ENCODE results near the gene NME7.

The NME7 gene

DNA sequence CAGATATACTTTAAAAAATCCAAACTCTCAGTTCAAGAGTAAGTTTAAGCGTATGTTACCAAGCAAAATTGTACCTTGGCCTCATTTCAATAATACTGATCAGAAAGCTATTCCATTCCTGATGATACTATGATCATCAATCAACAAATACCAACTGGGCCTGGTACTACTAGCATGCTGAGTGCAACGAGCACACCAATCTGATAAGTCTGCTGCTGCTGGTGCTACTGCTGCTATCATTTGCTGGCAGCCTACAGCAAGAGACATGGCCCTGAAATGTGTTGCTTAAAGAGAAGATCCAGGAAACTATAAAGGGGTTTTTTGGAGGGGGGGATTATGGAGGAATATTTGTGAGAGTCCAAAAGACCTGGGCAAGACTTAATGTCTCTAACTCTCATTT lies 39.7 kb downstream of the NME7 start:
- Histone ChIP-seq H3K36me3 (no peaks in the 10 kb centered on the region), H3K9me3 (peaks cover 18% of the 10 kb centered on the region), H4K20me1 (no peaks in the 10 kb centered on the region), H3K9ac (no peak overlapping the region), H3K27ac (no peak overlapping the region), H3K4me3 (no peak overlapping the region), H3K4me2 (no peak overlapping the region), H3K27me3 (no peaks in the 10 kb centered on the region), H3K4me1 (0 out of 2 replicates have a peak, but pooled peaks cover 3% of the 10 kb centered on the region)
- no peak for TF ChIP-seq Cebpa-rat (IDR thresholded peaks at IDR 0.05)

GRCh38 chr1:169326956-169327268 lies 40.7 kb downstream of the NME7 start:
- Histone ChIP-seq H3K9ac (no peak overlapping the region), H3K36me3 (no peaks in the 10 kb centered on the region), H3K4me3 (no peak overlapping the region), H3K9me3 (peaks cover 13% of the 10 kb centered on the region), H3K4me2 (no peak overlapping the region), H3K27ac (no peak overlapping the region), H4K20me1 (no peaks in the 10 kb centered on the region), H3K27me3 (no peaks in the 10 kb centered on the region), H3K4me1 (0 out of 2 replicates have a peak, but pooled peaks cover 3% of the 10 kb centered on the region)
- TF ChIP-seq Cebpa-rat (IDR thresholded peaks at IDR 0.05): no peak

GRCh38 chr1:169326261-169326955 lies 41.2 kb downstream of the NME7 start:
- Histone ChIP-seq H3K27me3 (no peaks in the 10 kb centered on the region), H3K27ac (no peak overlapping the region), H3K9ac (no peak overlapping the region), H4K20me1 (no peaks in the 10 kb centered on the region), H3K4me3 (no peak overlapping the region), H3K36me3 (no peaks in the 10 kb centered on the region), H3K9me3 (peaks cover 13% of the 10 kb centered on the region), H3K4me1 (0 out of 2 replicates have a peak, but pooled peaks cover 3% of the 10 kb centered on the region), H3K4me2 (no peak overlapping the region)
- TF ChIP-seq Cebpa-rat (IDR thresholded peaks at IDR 0.05): no peak

GRCh38 chr1:169325117-169325516 lies 42.5 kb downstream of the NME7 start:
- Histone ChIP-seq H3K9me3 (peaks cover 7% of the 10 kb centered on the region), H3K4me2 (no peak overlapping the region)

GRCh38 chr1:169322138-169322537 lies 45.5 kb downstream of the NME7 start:
- Histone ChIP-seq H3K27ac (no peak overlapping the region), H3K4me3 (no peak overlapping the region), H4K20me1 (no peaks in the 10 kb centered on the region), H3K36me3 (no peaks in the 10 kb centered on the region), H3K4me2 (no peak overlapping the region), H3K9ac (no peak overlapping the region), H3K27me3 (no peaks in the 10 kb centered on the region), H3K4me1 (0 out of 2 replicates have a peak, but pooled peaks cover 3% of the 10 kb centered on the region), H3K9me3 (no peaks in the 10 kb centered on the region)
- no peak for TF ChIP-seq Cebpa-rat (IDR thresholded peaks at IDR 0.05)

More at GRCh38 chr1:169325117-169325516, 42.5 kb downstream of the NME7 start:
- no peaks in the 10 kb centered on the region for H3K36me3 ChIP-seq
- H3K9ac ChIP-seq: no peak overlapping the region
- H3K4me1 ChIP-seq: 0 out of 2 replicates have a peak, but pooled peaks cover 3% of the 10 kb centered on the region
- no peaks in the 10 kb centered on the region for H3K27me3 ChIP-seq
- no peak overlapping the region for H3K4me3 ChIP-seq
- no peak for TF ChIP-seq Cebpa-rat (IDR thresholded peaks at IDR 0.05)
- H4K20me1 ChIP-seq: no peaks in the 10 kb centered on the region
- no peak overlapping the region for H3K27ac ChIP-seq

- no peak for TF ChIP-seq Cebpa-rat (IDR thresholded peaks at IDR 0.05)
- Histone ChIP-seq H3K4me2 (no peak overlapping the region), H3K36me3 (no peaks in the 10 kb centered on the region), H4K20me1 (no peaks in the 10 kb centered on the region), H3K4me1 (0 out of 2 replicates have a peak, but pooled peaks cover under 1% of the 10 kb centered on the region), H3K27me3 (no peaks in the 10 kb centered on the region), H3K9me3 (no peaks in the 10 kb centered on the region), H3K9ac (no peak overlapping the region), H3K4me3 (no peak overlapping the region), H3K27ac (no peak overlapping the region)
These were observed 46.1 kb downstream of the NME7 start for GRCh38 chr1:169321539-169321938.

DNA sequence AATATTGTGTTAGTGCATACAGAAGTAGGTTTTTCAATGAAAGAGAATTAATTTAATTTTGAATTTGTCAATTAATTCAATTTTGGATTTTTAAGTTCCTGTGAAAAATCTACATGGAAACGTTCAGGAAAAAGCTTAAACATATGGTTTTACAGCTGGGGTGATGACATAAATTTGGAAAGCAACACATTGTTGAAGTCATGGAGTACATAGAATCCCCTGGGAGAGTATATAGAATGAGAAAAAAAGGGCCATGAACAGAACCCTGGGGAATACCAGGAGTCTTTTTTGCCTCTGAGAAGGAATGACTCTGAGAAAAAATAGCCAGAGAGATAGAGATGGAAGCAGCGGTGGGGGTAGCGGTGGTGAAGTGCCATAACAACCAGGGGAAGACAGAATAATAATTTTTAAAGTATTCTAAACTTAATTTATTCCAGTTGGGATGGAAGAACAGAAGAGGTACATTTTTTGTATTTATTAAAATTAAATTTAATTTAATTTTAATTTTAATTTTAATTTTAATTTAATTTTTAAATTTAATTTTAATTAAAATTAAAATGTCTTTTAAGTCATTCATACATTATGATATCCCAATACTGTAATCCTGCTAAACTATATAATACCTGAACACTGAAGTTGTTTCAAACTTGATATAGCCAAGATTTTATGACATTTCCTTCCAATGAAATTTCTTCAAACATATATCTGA lies 48.9 kb downstream of the NME7 start:
- no peaks in the 10 kb centered on the region for H3K9me3 ChIP-seq
- no peak overlapping the region for H3K4me3 ChIP-seq
- H3K27me3 ChIP-seq: no peaks in the 10 kb centered on the region
- H4K20me1 ChIP-seq: no peaks in the 10 kb centered on the region
- H3K27ac ChIP-seq: no peak overlapping the region
- H3K4me2 ChIP-seq: no peak overlapping the region
- no peak for TF ChIP-seq Cebpa-rat (IDR thresholded peaks at IDR 0.05)
- H3K36me3 ChIP-seq: no peaks in the 10 kb centered on the region
- no peak overlapping the region for H3K9ac ChIP-seq
- H3K4me1 ChIP-seq: no peaks in the 10 kb centered on the region

GRCh38 chr1:169316556-169316955 lies 51.0 kb downstream of the NME7 start:
- H3K4me1 ChIP-seq: no peaks in the 10 kb centered on the region
- H4K20me1 ChIP-seq: no peaks in the 10 kb centered on the region
- H3K27me3 ChIP-seq: no peaks in the 10 kb centered on the region
- no peak overlapping the region for H3K4me3 ChIP-seq
- H3K4me2 ChIP-seq: no peak overlapping the region
- no peak for TF ChIP-seq Cebpa-rat (IDR thresholded peaks at IDR 0.05)
- H3K27ac ChIP-seq: no peak overlapping the region
- H3K9ac ChIP-seq: no peak overlapping the region
- H3K9me3 ChIP-seq: no peaks in the 10 kb centered on the region
- H3K36me3 ChIP-seq: no peaks in the 10 kb centered on the region

DNA sequence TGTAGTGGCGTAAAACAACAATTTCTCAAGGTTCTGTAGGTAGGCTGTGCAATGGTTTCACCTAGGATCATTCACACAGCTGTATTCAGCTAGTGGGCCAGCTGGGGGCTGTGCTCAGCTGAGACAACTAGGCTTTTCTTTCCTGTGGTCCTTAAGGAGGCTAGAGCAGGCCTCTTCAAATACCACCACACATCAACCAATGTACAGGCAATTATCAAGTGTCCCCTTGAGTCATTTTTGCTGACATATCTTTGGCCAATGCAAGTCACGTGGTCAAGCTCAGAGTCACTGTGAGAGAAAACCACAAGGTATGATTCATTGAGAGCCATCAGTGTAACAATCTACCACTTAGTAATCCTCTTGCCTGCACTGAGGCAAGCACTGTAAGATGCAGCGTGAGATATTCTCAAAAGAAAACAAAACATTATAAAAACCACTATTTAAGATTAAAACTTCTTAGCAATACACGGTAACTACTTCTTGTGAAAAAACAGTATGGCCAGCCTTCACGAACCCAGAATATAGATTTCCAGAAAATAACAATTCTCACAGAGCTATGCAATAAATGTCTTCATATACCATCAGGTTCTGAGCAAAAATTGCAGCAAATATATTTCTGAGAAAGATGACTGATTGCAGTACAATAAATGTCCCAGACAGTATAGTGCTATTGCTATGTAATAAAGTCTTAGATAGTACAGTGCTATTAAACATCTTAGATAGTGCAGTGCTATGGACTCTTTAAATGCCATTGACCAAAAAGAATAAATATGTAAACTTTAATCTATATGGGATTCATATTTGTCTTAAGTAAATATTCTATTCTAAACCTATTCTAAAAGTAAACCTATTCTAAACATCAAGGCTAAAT lies 55.3 kb downstream of the NME7 start:
- no peak overlapping the region for H3K4me2 ChIP-seq
- no peaks in the 10 kb centered on the region for H3K4me1 ChIP-seq
- no peaks in the 10 kb centered on the region for H3K27me3 ChIP-seq
- no peak overlapping the region for H3K9ac ChIP-seq
- H3K36me3 ChIP-seq: no peaks in the 10 kb centered on the region; the same call in 1 of the 2 replicates
- H4K20me1 ChIP-seq: no peaks in the 10 kb centered on the region
- no peak overlapping the region for H3K27ac ChIP-seq
- TF ChIP-seq Cebpa-rat (IDR thresholded peaks at IDR 0.05): no peak
- H3K9me3 ChIP-seq: no peaks in the 10 kb centered on the region
- H3K4me3 ChIP-seq: no peak overlapping the region

Measured in BLaER1 (cell line).